Measurements from ENCODE around the gene SPTBN1.
A peak's percentile ranks its signal among the peaks of the same experiment; 100 is the strongest.

Gene SPTBN1

DNA sequence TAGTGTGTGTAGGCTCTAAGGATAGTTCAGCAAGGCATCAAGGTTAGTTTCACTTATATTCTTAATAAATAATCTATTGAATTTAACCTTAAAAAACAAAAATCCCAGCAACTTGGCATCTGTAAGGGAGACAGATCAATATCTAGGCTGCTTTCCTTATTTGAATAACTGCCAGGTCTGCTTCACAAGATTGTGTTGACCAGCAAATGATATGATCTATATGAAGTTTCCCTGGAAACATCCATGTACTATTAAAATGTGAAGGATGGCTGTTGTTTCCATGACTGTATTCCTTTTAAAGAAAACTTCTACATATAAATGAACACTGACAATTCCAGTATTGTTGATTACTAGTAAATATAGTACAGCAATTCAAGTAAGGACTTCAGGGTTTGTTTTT lies 109.4 kb downstream of the SPTBN1 start:
- Histone ChIP-seq H3K9me3 (ENCODE audit: control insufficient read depth, insufficient read depth, low read length) (no peaks in the 10 kb centered on the region), H3K36me3 (ENCODE audit: control insufficient read depth, insufficient read depth, low read length) (no peaks in the 10 kb centered on the region), H3K4me1 (ENCODE audit: control insufficient read depth, insufficient read depth, low read length) (peaks cover 34% of the 10 kb centered on the region), H3K27me3 (ENCODE audit: control insufficient read depth, insufficient read depth, low read length) (no peaks in the 10 kb centered on the region), H3K9ac (ENCODE audit: low read depth, low read length) (no peak overlapping the region), H3K4me3 (ENCODE audit: low read depth, low read length) (no peak overlapping the region)

DNA sequence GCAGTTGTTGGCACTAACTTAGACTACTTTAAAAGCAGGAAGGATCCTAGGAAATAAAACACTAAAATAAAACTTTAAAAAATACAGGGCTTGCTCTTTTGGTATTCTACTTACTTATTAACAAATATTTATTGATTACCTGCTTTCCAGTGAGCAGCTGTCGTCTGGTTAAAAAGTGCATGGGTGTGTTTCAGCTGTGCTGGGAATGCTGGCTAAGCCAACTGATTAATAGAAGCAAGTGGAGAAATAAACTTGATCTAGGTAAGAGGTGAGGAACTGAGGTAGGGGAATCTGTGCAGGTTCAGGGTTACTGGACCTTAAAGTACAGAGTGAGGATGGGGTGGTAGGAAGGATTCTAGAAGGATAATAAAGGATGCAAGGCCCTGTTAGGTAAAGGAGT lies 110.8 kb downstream of the SPTBN1 start:
- Histone ChIP-seq H3K9ac (ENCODE audit: low read depth, low read length) (no peak overlapping the region), H3K4me1 (ENCODE audit: control insufficient read depth, insufficient read depth, low read length) (peaks cover 38% of the 10 kb centered on the region), H3K36me3 (ENCODE audit: control insufficient read depth, insufficient read depth, low read length) (no peaks in the 10 kb centered on the region), H3K27me3 (ENCODE audit: control insufficient read depth, insufficient read depth, low read length) (no peaks in the 10 kb centered on the region), H3K9me3 (ENCODE audit: control insufficient read depth, insufficient read depth, low read length) (no peaks in the 10 kb centered on the region), H3K4me3 (ENCODE audit: low read depth, low read length) (no peak overlapping the region)

DNA sequence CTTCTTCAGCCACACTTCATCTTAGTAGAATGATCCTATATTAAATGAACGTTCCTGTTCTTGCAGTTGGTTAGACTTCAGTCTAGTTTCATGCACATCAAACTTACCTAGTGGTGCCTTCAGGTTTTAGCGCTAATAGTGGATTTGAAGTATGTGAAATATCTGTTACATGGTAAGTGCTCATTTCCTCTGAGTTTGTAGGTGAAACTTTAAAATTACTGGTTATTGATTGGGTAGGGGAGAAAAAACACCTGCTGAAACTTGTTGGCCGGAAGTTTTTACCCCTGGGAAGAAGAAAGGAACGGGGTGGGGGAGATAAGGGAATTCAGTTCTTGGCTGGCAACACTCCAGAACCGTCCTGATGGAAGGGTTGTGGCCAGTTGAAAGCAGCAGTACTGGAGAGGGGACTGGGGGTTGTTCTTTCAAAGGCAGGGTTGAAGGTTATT lies 112.8 kb downstream of the SPTBN1 start:
- no peaks in the 10 kb centered on the region for H3K27me3 ChIP-seq (ENCODE audit: control insufficient read depth, insufficient read depth, low read length)
- H3K4me3 ChIP-seq (ENCODE audit: low read depth, low read length) = no peak overlapping the region
- peaks cover 51% of the 10 kb centered on the region for H3K4me1 ChIP-seq (ENCODE audit: control insufficient read depth, insufficient read depth, low read length)
- no peaks in the 10 kb centered on the region for H3K36me3 ChIP-seq (ENCODE audit: control insufficient read depth, insufficient read depth, low read length)
- no peak overlapping the region for H3K9ac ChIP-seq (ENCODE audit: low read depth, low read length)
- no peaks in the 10 kb centered on the region for H3K9me3 ChIP-seq (ENCODE audit: control insufficient read depth, insufficient read depth, low read length)

DNA sequence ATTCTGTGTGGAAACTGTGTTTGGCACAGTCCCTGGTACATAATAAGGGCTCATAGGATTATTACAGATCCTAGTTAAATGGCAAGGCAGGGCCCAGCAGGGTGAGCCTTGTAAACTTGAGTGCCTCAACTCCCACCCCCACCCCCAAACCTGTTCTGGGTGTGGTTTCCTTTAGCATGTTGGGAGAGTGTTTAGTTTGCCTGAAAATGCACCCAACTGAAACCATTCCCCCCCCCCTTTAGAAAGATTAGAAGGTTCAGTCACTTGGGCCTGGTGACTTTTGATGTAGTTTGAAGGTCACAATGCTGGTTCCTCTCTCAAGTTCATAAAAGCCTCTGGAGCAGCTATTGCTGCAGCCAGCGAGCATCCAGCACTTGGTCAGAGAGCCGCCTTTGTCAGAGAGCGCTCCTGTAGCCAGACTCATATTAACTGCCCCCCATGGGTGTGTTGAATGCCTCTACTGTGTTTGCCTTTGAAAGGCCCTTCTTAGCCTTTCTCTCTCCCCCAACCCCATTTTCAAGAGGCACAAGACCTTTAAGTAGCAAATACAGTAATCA lies 113.7 kb downstream of the SPTBN1 start:
- Histone ChIP-seq H3K36me3 (ENCODE audit: control insufficient read depth, insufficient read depth, low read length) (no peaks in the 10 kb centered on the region), H3K4me1 (ENCODE audit: control insufficient read depth, insufficient read depth, low read length) (peaks cover 53% of the 10 kb centered on the region), H3K27me3 (ENCODE audit: control insufficient read depth, insufficient read depth, low read length) (no peaks in the 10 kb centered on the region), H3K9me3 (ENCODE audit: control insufficient read depth, insufficient read depth, low read length) (no peaks in the 10 kb centered on the region), H3K9ac (ENCODE audit: low read depth, low read length) (no peak overlapping the region), H3K4me3 (ENCODE audit: low read depth, low read length) (peak overlapping the region; percentile 13)

DNA sequence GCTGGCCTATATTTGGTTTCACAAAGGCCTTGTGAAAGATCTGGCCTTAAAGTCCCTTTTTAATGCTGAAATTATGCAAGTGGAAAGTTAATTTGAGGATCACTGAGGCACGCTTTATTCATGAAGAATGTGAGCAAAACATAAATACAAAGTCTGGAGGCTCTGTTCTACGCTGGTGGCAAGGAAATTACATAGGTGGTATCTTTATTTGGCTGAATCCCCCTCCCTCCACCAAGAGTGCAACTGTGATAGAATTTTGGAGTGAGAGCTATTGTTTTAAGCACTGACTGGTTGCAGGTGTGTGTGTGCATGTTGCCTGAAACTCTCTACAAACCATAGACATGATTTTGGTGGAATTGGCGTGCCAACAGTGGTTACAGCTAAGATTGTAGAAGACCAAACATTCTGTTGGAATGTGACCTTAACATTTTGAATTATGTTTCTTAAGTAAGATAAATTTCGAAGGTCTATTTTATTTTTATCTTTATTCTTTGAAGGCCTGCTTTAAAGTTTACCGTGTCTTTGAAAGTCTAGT lies 114.3 kb downstream of the SPTBN1 start:
- Histone ChIP-seq H3K4me1 (ENCODE audit: control insufficient read depth, insufficient read depth, low read length) (peaks cover 53% of the 10 kb centered on the region), H3K9ac (ENCODE audit: low read depth, low read length) (no peak overlapping the region), H3K36me3 (ENCODE audit: control insufficient read depth, insufficient read depth, low read length) (no peaks in the 10 kb centered on the region), H3K9me3 (ENCODE audit: control insufficient read depth, insufficient read depth, low read length) (no peaks in the 10 kb centered on the region), H3K4me3 (ENCODE audit: low read depth, low read length) (peak overlapping the region; percentile 13), H3K27me3 (ENCODE audit: control insufficient read depth, insufficient read depth, low read length) (no peaks in the 10 kb centered on the region)

DNA sequence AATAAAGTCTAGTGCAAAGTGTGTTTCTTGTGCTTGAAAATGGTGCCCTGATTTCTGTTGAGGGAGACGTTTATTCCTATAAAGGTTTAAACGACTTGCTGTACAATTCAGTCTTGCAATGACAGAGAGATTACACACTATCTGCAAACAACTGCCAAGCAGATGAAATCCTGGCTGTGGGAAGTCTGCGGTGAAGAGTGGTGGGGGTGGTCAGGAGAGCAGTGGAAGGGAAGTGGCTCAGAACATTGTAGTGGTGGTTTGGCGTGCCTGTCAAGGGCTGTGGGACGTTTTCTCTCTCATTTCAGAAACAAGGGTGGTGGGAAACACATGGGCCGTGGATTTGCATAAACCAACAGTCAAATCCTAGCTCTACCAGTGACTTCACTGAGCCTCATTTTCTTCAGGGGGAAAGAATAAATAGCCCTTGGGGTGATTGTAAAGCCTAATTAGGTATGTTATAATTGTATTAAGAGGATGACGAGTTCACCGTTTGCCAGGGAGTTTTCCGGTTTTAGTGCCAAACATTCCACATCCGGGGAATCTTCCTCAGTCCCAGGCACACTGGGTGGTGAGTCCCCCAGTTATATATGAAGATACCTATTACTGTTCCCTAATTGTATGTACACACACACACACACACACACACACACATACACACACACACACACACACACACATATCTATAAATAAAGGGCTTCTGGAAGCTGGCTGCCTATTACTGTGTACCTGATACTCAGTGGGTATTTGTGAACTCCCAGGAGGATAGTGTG lies 115.0 kb downstream of the SPTBN1 start:
- Histone ChIP-seq H3K9me3 (ENCODE audit: control insufficient read depth, insufficient read depth, low read length) (no peaks in the 10 kb centered on the region), H3K27me3 (ENCODE audit: control insufficient read depth, insufficient read depth, low read length) (no peaks in the 10 kb centered on the region), H3K9ac (ENCODE audit: low read depth, low read length) (no peak overlapping the region), H3K4me1 (ENCODE audit: control insufficient read depth, insufficient read depth, low read length) (peaks cover 53% of the 10 kb centered on the region), H3K36me3 (ENCODE audit: control insufficient read depth, insufficient read depth, low read length) (no peaks in the 10 kb centered on the region), H3K4me3 (ENCODE audit: low read depth, low read length) (no peak overlapping the region)

DNA sequence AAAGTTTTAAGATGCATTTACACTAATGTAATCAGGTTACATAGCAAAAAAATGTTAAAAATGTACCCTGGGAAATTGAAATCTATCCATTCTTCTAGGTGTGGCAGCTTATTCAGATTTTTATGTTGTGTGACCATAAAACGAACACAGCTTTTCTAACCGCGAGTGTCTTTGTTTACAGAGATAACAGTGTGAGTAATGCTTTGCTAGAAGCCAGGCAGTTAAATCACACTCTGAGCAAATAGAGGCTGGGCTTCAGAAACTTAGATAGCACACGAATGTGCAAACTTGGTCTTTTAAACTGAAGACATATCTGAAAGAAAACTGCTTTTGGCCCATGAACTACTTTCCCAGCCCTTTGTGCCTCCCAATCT lies 116.1 kb downstream of the SPTBN1 start:
- peaks cover 59% of the 10 kb centered on the region for H3K4me1 ChIP-seq (ENCODE audit: control insufficient read depth, insufficient read depth, low read length)
- H3K4me3 ChIP-seq (ENCODE audit: low read depth, low read length) = no peak overlapping the region
- H3K36me3 ChIP-seq (ENCODE audit: control insufficient read depth, insufficient read depth, low read length) = no peaks in the 10 kb centered on the region
- H3K9me3 ChIP-seq (ENCODE audit: control insufficient read depth, insufficient read depth, low read length) = no peaks in the 10 kb centered on the region
- H3K27me3 ChIP-seq (ENCODE audit: control insufficient read depth, insufficient read depth, low read length) = no peaks in the 10 kb centered on the region
- H3K9ac ChIP-seq (ENCODE audit: low read depth, low read length) = no peak overlapping the region

DNA sequence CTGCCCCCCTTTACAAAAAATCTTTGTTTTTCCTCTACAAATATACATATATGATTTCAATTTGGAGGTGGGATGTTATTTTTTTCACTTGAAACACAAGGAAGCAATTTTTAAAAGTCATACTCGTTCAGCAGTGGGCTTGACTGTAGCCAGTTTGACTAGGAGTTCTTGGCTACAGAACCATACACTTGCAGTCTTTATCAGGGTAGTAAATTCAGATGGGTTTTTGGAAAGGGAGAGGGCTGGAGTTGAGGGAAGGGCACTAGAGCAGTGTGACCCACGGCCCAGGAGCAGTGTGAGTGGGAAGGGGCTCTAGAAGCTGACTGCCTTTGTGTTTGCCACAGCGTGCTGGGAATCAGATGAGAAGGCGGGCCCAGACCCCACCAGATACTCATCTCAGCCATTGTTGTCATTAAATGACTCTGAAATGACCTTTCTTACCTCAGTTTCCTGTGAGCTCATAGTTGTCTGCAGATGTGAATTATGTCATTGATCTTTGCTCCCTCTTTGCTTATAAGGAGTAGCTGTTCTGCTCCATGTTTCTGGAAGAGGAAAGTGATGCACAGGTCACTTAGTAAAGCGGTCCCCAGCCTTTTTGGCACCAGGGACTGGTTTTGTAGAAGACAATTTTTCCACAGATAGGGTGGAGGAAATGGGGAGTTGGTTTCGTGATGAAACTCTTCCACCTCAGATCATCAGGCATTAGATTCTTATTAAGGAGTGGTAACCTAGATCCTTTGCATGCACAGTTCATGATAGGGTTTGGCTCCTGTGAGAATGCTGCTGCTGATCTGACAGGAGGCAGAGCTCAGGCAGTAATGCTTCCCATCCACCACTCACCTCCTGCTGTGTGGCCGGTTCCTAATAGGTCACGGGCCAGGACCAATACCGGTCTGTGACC lies 116.8 kb downstream of the SPTBN1 start:
- no peak overlapping the region for H3K4me3 ChIP-seq (ENCODE audit: low read depth, low read length)
- H3K9me3 ChIP-seq (ENCODE audit: control insufficient read depth, insufficient read depth, low read length) = no peaks in the 10 kb centered on the region
- no peaks in the 10 kb centered on the region for H3K36me3 ChIP-seq (ENCODE audit: control insufficient read depth, insufficient read depth, low read length)
- H3K9ac ChIP-seq (ENCODE audit: low read depth, low read length) = no peak overlapping the region
- peaks cover 62% of the 10 kb centered on the region for H3K4me1 ChIP-seq (ENCODE audit: control insufficient read depth, insufficient read depth, low read length)
- no peaks in the 10 kb centered on the region for H3K27me3 ChIP-seq (ENCODE audit: control insufficient read depth, insufficient read depth, low read length)

DNA sequence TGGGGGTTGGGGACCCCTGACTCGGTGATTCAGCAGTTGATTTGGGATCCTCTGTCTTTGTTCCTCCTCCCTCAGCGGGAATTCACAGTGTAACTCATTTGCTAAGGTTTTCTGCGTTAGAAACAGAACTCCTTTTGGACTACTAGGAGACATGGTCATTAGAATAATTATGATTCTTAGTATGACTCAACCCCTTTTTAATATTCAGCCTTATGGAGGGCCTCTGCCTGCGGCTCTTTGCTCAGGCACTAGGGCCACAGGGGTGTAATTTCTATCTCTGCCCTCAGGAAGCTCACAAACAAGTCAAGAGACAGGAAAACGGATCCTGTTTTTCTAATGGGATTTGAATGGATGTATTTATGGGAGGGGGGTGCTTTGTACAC lies 117.4 kb downstream of the SPTBN1 start:
- no peaks in the 10 kb centered on the region for H3K9me3 ChIP-seq (ENCODE audit: control insufficient read depth, insufficient read depth, low read length)
- H3K4me3 ChIP-seq (ENCODE audit: low read depth, low read length) = no peak overlapping the region
- H3K4me1 ChIP-seq (ENCODE audit: control insufficient read depth, insufficient read depth, low read length) = peaks cover 62% of the 10 kb centered on the region
- H3K36me3 ChIP-seq (ENCODE audit: control insufficient read depth, insufficient read depth, low read length) = no peaks in the 10 kb centered on the region
- H3K27me3 ChIP-seq (ENCODE audit: control insufficient read depth, insufficient read depth, low read length) = no peaks in the 10 kb centered on the region
- no peak overlapping the region for H3K9ac ChIP-seq (ENCODE audit: low read depth, low read length)

DNA sequence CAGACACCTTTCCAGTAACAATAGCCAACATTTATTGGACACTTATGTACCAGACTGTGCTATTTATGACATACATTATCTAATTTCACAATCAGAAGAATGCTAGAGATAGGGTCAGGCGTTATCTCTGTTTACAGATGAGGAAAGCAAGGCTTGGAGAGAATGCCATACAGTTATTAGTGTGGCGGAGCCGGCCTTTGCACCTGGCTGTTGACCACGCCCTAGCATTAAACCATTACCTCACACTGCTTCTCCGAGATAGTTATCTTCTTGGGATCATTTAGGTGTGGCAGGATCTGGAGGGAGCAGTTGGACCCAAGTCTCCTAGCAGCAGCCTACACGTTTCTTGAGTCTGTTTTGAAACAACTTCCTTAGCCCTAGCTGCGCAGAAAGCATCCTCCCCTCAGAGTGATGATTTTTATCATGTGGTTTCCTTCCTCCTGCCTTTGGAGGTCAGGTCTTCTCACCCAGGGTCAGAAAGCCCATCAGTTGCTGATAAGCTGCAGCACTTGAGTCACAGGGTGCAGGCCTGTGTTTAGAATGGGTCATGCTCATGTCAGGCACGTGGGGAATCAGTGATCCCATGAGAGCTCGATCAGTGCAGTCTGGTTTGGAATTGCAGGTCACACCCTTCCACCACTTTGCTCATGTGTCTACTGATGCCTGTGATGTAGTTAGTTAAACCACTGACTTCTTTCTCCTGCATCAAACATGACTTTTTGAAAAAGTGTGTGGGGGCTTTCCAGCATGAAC lies 118.2 kb downstream of the SPTBN1 start:
- no peak overlapping the region for H3K4me3 ChIP-seq (ENCODE audit: low read depth, low read length)
- H3K9ac ChIP-seq (ENCODE audit: low read depth, low read length) = no peak overlapping the region
- no peaks in the 10 kb centered on the region for H3K36me3 ChIP-seq (ENCODE audit: control insufficient read depth, insufficient read depth, low read length)
- peaks cover 55% of the 10 kb centered on the region for H3K4me1 ChIP-seq (ENCODE audit: control insufficient read depth, insufficient read depth, low read length)
- no peaks in the 10 kb centered on the region for H3K9me3 ChIP-seq (ENCODE audit: control insufficient read depth, insufficient read depth, low read length)
- H3K27me3 ChIP-seq (ENCODE audit: control insufficient read depth, insufficient read depth, low read length) = no peaks in the 10 kb centered on the region

DNA sequence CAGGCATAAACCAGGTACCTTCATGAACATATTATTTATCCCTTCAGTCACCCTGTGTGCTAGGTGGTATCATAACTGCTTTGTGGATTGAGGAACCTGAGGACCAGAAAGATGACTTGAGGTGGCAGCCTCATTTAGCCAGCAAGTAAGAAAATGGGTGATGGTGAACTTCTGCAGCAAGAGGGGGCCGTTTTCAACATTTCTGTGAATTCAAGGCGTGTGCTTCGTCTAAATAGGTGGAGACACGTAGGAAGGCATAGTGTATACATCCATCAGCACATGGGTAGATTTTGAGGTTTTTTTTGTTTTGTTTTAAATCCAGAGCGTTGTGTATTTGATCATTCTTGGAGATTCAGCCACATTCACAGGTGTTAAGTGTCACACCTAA lies 118.7 kb downstream of the SPTBN1 start:
- no peaks in the 10 kb centered on the region for H3K9me3 ChIP-seq (ENCODE audit: control insufficient read depth, insufficient read depth, low read length)
- H3K4me3 ChIP-seq (ENCODE audit: low read depth, low read length) = no peak overlapping the region
- no peak overlapping the region for H3K9ac ChIP-seq (ENCODE audit: low read depth, low read length)
- peaks cover 52% of the 10 kb centered on the region for H3K4me1 ChIP-seq (ENCODE audit: control insufficient read depth, insufficient read depth, low read length)
- no peaks in the 10 kb centered on the region for H3K27me3 ChIP-seq (ENCODE audit: control insufficient read depth, insufficient read depth, low read length)
- H3K36me3 ChIP-seq (ENCODE audit: control insufficient read depth, insufficient read depth, low read length) = no peaks in the 10 kb centered on the region
